ENCODE measurements around the gene ARHGAP42. TPM values are rescaled to one million over a fixed set of nuclear protein-coding genes. Genes with fewer than 3 reads are reported as not detected.

ARHGAP42 gene
- total RNA-seq, 6 experiments from 2014 or later = 1.1 to 3.1 (median 2.3) TPM

DNA sequence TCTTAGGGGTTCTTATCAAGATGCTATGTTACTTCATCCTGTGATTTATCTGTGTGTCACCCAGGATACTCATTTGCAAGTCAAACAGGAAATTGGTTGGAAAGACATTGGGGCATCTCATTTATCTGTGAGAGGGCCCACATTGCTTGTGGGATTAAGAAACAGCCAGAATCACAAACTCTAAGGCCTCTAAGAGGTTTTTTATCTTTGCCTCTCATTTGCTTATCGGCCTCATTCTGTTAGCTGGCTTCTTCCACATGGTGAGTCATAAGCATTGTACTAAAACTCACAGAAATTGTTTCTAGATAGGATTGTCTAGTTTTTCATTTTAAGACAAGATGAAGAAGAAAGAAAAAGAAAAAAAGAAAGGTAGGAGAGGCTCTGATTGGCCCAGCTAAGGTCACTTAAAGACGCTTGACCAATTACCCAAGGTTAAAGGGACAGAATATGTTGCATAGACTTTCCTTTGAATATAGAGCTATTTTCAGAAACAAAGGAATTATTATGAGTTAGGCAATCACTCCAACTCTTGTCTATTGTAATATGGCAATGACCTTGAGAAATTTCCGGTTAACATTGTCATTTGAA lies 121.9 kb downstream of the ARHGAP42 start:
- peak overlapping the region; percentile 21; the same call in 1 of the 2 replicates for H3K4me3 Mint-ChIP-seq
- no peaks in the 10 kb centered on the region for H3K9me3 Mint-ChIP-seq
- H3K4me1 Mint-ChIP-seq (ENCODE audit: low read depth) = peaks cover 30% of the 10 kb centered on the region
- peak overlapping the region; percentile 42 for H3K27ac Mint-ChIP-seq
- H3K36me3 Mint-ChIP-seq (ENCODE audit: low read depth) = no peaks in the 10 kb centered on the region
- no peak for TF ChIP-seq CTCF (IDR thresholded peaks at IDR 0.05)
- H3K27me3 Mint-ChIP-seq (ENCODE audit: insufficient read depth) = no peaks in the 10 kb centered on the region; the same call in 1 of the 2 replicates
- DNase-seq = peak; percentile 28

GRCh38 chr11:100810146-100810545 lies 123.1 kb downstream of the ARHGAP42 start:
- Mint-ChIP-seq H3K4me3 (no peak overlapping the region), H3K4me1 (ENCODE audit: low read depth) (peaks cover 30% of the 10 kb centered on the region), H3K27me3 (ENCODE audit: insufficient read depth) (no peaks in the 10 kb centered on the region; the same call in 1 of the 2 replicates), H3K27ac (no peak overlapping the region), H3K9me3 (no peaks in the 10 kb centered on the region), H3K36me3 (ENCODE audit: low read depth) (no peaks in the 10 kb centered on the region)
- no peak for TF ChIP-seq CTCF (IDR thresholded peaks at IDR 0.05)
- DNase-seq = peak; percentile 30

DNA sequence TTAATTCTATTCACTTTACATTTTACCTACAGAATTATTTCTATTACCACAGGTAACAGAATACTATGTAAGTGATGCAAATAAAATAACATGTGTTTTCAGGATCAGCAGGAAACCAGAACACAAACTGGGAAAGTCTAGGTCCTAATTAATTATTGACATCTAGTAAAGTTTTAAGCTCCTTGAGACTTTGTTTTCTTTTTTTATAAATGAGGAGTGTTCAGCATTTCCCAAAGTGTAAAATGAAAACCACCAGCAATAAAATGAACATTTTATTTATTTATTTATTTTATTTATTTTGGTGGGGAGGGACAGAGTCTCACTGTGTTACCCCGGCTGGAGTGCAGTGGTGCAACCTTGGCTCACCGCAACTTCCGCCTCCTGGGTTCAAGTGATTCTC lies 123.6 kb downstream of the ARHGAP42 start:
- Mint-ChIP-seq H3K27me3 (ENCODE audit: insufficient read depth) (no peaks in the 10 kb centered on the region; the same call in 1 of the 2 replicates), H3K4me3 (no peak overlapping the region), H3K27ac (no peak overlapping the region), H3K9me3 (no peaks in the 10 kb centered on the region), H3K36me3 (ENCODE audit: low read depth) (no peaks in the 10 kb centered on the region), H3K4me1 (ENCODE audit: low read depth) (peaks cover 29% of the 10 kb centered on the region)
- no peak for TF ChIP-seq CTCF (IDR thresholded peaks at IDR 0.05)
- DNase-seq = no peak

- Mint-ChIP-seq H3K9me3 (no peaks in the 10 kb centered on the region), H3K27me3 (ENCODE audit: insufficient read depth) (no peaks in the 10 kb centered on the region; the same call in 1 of the 2 replicates), H3K4me1 (ENCODE audit: low read depth) (peaks cover 22% of the 10 kb centered on the region), H3K27ac (no peak overlapping the region), H3K36me3 (ENCODE audit: low read depth) (no peaks in the 10 kb centered on the region), H3K4me3 (no peak overlapping the region)
- DNase-seq = no peak
- TF ChIP-seq CTCF (IDR thresholded peaks at IDR 0.05) = no peak
Observed at GRCh38 chr11:100812517-100812916, 125.4 kb downstream of the ARHGAP42 start.

- Mint-ChIP-seq H3K27ac (no peak overlapping the region), H3K36me3 (ENCODE audit: low read depth) (no peaks in the 10 kb centered on the region), H3K9me3 (no peaks in the 10 kb centered on the region), H3K4me3 (no peak overlapping the region), H3K27me3 (ENCODE audit: insufficient read depth) (peaks cover 3% of the 10 kb centered on the region), H3K4me1 (ENCODE audit: low read depth) (no peaks in the 10 kb centered on the region)
- DNase-seq = no peak
- no peak for TF ChIP-seq CTCF (IDR thresholded peaks at IDR 0.05)
Observed at GRCh38 chr11:100815787-100816330, 128.8 kb downstream of the ARHGAP42 start.

Measured in HFFc6 (cell line).